HEK293 (cell line): Measurements from ENCODE around the gene TMEM185B.

ENCODE experiments used
- CTCF ChIP-seq: fragments of 450-650 bp; formaldehyde crosslinking; IDR thresholded peaks from 2 replicates; pipeline ENCODE4 v1.5.1; 2016; ENCODE audit warnings: missing biosample characterization, missing genetic modification characterization
- MYNN ChIP-seq: fragments of 450-650 bp; formaldehyde crosslinking; IDR thresholded peaks from 2 replicates; pipeline ENCODE4 v1.5.1; 2016; ENCODE audit warnings: missing biosample characterization, missing genetic modification characterization, borderline replicate concordance
- REST ChIP-seq: fragments of 450-650 bp; formaldehyde crosslinking; IDR thresholded peaks from 2 replicates; pipeline ENCODE4 v1.5.1; 2016; ENCODE audit warnings: missing biosample characterization, missing genetic modification characterization
- ZBTB49 ChIP-seq: fragments of 450-650 bp; formaldehyde crosslinking; IDR thresholded peaks from 2 replicates; pipeline ENCODE4 v1.5.1; 2016; ENCODE audit warnings: missing biosample characterization, missing genetic modification characterization, low read depth
- ZNF391 ChIP-seq: fragments of 450-650 bp; formaldehyde crosslinking; IDR thresholded peaks from 2 replicates; pipeline ENCODE4 v1.5.1; 2016; ENCODE audit warnings: low read depth, missing biosample characterization, missing genetic modification characterization, borderline replicate concordance
- ZNF660 ChIP-seq: fragments of 450-650 bp; IDR thresholded peaks from 2 replicates; pipeline ENCODE4 v1.5.1; 2018; ENCODE audit warnings: missing biosample characterization, mild to moderate bottlenecking, missing genetic modification characterization

- TF ChIP-seq CTCF (tag by site-specific recombination) (no peak), ZBTB49 (no peak), ZNF660 (no peak), ZNF391 (tag by site-specific recombination) (no peak), MYNN (tag by site-specific recombination) (no peak), REST (tag by site-specific recombination) (no peak)
These were observed 20.0 kb upstream of the TMEM185B start for GRCh38 chr2:120243211-120243610.
